NCI-H1930 (cell line): Measurements from ENCODE around the gene AQP5.
A peak's percentile ranks its signal among the peaks of the same experiment; 100 is the strongest.

Experiments
- DNase-seq, 2 experiments: peaks; one replicate each; lab custom pipeline; 2025; lab: John Stamatoyannopoulos, UW

The AQP5 gene

GRCh38 chr12:49932533-49933130, 29.0 kb upstream of the AQP5 start:
- DNase-seq, result no peak

DNA sequence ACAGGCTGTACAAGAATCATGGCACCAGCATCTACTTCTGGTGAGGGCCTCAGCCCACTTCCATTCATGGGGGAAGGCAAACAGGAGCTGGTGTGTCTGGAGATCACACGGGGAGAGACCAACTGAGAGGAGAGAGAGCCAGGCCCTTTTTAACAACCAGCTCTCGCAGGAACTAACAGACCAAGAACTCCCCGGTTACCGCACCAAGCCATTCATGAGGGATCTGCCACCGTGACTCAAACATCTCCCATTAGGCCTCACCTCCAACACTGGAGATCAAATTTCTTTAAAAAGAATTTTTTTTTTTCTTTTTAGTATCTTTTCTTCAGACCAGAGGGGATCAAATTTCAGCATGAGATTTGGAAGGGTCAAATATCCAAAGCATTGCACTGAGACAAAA, 27.9 kb upstream of the AQP5 start:
- no peak for DNase-seq

DNA sequence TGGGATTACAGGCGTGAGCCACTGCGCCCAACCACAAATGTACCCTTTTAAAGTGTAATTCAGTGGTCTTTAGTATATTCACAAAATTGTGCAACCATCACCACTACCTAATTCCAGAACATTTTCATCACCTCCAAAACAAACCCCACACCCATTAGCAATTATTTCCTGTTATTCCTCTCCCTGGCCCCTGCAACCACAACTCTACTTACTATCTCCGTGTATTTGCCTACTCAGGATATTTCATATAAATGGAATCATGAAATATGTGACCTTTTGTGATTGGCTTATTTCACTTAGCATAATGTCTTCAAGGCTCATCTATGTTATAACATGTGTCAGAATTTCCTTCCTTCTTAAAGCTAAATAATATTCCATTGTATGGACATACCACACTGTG, 27.2 kb upstream of the AQP5 start:
- no peak for DNase-seq

GRCh38 chr12:49936925-49937324, 24.7 kb upstream of the AQP5 start:
- no peak for DNase-seq

- no peak for DNase-seq
Measured at GRCh38 chr12:49937639-49938300, 23.9 kb upstream of the AQP5 start.

GRCh38 chr12:49939307-49939706, 22.4 kb upstream of the AQP5 start:
- no peak for DNase-seq

DNA sequence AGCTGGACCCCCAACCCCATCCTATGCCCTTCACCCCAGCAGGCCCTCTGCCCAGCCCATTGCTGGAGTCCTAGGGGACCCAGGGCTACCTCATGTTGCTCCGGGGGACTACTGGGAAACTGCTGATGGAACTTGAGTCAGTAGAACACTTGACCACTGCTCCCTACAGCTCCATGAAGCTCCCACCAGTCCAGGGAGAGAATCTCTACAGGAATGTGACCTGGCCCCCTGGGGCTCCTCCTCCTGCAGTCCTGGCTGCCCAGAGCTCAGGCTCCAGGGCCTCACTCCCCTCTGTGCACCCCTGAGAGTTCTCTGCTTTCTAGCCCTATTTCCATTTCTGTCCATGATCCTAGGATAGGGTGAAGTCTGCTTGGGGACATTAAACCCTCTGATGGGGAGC, 22.0 kb upstream of the AQP5 start:
- no peak for DNase-seq

DNA sequence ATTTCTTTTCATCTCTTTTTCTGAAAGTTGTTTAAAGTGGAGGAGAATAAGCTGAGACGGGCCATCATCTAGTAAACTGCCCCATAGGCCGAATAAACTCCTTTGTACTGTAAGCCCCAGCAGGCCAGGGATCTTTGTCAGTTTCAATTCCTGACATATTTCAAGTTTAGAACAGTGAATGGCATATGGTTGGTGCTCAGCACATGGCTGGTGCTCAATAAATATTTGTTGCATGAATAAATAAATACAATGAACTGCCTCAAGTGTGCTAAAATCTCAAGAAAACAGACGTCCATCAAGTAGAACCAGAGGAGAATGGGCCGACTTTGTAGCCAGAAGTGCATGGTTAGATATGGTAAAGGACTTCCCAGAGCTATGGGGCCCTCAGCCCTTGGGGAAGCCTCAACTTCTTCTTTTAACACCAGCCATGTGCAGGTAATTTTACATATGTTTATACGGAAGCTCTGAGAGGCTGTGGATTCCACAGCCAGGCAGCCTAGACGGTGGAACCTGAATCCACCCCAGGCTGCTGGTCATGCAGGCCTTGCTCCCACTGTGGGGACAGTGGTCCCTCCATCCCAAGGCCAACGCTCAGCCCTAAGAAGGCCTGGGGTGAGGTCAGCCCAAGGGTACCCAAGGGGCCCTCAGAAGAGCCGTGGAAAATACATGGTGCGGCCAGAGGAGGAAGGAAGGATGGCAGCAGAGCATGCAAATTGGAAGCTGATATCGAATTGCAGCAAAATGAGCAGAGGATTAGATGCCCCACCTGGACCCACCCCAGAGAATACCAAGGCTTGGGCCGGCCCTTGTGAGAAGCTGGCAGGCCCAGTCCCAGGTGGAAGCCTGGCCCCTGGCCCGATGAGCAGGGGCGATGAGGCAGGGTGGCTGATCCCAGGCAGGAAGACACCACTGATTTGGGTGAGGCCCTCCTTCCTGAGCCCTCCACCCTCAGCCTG, 19.8 kb upstream of the AQP5 start:
- DNase-seq, result no peak

GRCh38 chr12:49942512-49942893, 19.2 kb upstream of the AQP5 start:
- no peak for DNase-seq

DNA sequence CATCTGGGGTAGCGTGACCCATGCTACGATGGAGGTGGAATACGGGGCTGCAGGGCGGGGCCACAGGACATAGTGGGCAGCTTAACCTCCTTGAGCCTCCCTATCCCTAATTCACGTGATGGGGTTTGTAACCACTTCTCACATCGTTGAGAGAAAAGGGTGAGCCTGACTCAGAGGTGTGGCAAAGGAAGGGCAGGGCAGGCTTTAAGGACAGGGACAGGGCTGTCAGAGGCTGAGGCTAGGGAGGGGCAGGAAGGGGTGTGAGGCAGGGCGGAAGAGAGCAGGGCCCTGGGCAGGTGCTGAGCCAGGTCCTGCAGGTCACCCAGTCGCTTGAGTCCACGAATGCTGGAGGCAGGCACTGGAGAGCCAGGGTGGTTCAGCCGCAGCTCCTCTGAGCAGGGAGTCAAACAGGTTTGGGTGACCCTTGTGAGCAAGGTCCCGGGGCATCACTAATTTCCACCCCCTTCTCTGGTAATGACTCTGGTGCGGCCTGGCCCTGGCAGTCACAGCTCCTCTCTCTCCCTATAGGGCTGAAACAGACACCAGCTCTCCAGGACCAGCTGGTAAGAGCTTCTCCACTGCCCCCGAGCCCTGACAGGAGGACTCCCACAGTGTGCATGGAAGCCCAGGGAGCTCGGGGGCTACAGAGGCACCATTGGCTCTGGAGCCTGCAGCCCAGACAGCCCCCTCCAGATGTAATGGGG, 18.6 kb upstream of the AQP5 start:
- no peak for DNase-seq

DNA sequence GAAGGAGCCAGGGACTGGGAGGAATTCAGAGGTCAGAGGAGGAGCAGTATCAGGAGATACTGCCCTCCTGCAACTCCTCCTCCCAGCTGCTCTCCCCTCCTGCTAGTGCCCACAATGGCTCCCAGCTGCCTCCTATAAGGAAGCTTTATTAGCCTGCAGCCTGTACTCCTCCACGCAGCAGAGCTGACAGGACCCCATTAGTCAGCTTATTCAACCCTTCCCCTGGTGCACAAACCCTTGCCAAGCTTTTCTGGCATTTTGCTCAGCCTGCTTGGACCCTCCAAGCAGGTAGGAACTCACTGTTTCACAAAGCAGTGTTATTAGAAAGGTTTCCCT, 18.1 kb upstream of the AQP5 start:
- no peak for DNase-seq

DNA sequence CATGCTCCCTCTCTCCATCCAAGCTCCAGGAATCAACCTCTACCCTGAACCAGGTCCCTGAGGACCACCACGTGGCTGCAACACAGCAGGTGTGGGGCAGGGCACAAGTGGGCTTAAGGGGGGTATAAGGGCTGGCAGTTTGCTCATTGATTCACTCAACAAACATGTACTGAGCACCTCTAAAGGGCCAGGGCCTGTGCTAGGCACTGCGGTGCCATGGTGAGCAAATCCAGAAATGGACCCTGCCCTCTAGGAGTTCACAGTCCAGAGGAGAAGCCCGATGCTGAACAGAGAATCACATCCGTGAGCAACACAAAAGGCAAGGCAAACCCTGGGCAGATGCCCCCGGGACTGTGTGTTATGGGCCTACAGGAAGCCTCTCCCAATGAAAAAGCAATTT, 17.6 kb upstream of the AQP5 start:
- no peak for DNase-seq

DNA sequence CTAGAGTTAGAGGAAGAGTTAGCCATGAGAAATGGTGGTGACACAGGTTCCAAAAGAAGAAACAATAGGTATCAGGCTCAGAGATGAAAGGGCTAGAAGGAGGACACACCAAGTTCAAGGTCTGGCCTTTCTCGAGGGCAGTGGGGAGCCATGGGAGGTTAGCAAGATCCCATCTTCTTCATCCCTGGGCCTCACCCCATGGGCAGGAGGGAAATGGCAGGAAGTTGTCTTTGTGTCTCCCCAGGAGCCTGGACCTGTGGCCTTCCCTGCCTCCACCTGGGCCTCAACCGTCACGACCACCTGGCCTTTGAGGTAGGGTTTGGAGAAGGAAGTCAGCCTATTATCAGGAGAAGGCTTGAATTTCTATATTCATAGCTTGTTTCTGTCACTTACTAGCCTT, 17.0 kb upstream of the AQP5 start:
- no peak for DNase-seq

DNA sequence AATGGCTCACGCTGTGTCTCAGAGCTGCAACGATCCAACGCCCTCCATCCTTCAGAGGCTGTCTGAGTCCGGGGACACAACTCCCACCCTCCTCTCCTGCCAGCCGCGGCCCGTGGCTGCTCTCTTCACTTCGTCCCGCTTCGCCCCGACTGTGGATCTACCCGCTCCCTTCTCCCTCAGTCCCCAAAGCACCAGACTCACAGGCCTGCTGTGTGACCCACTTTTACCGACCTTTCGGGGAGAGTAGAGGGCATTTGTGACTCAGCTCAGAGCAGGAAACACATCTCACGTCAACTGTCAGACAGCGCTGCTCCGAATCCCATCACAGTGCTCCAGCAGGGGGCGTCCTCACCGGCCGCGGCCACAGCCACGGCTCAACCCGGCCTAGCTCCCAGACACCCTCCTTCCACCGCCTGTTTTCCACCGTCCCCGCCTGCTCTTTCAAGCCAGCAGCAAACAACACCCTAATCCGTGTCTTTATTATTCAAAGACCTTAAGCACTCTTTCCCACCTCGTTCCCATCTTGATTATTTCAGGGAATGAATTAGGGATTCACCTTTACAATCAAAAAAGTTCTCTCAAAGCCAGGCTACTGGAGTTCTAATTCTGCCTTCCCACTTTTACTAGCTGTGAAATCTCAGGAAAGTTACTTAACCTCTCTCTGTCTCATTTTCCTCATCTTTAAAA, 16.1 kb upstream of the AQP5 start:
- peak; percentile 54 to 72 for DNase-seq

- no peak for DNase-seq
Measured at GRCh38 chr12:49946086-49946485, 15.6 kb upstream of the AQP5 start.

DNA sequence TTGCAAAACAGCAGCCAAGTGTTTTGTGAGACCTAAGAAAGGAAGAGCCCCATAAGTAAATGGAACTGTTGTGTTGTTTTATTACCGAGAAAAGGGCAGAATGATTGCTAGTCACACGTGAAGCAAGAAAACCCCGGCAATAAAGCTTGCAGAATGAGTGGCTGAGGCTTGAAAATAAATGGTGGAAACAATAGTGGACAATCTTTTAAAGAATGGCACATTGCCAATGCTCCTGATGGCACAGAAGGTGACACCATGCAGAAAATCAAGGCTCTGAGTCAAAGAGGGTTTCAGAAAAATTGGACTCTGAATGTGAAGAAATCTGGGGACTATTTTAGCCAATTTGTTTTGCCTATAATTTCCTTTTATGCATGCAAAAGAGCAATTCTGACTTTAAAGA, 15.2 kb upstream of the AQP5 start:
- no peak for DNase-seq

- DNase-seq, result no peak
Measured at GRCh38 chr12:49947593-49948226, 14.0 kb upstream of the AQP5 start.

DNA sequence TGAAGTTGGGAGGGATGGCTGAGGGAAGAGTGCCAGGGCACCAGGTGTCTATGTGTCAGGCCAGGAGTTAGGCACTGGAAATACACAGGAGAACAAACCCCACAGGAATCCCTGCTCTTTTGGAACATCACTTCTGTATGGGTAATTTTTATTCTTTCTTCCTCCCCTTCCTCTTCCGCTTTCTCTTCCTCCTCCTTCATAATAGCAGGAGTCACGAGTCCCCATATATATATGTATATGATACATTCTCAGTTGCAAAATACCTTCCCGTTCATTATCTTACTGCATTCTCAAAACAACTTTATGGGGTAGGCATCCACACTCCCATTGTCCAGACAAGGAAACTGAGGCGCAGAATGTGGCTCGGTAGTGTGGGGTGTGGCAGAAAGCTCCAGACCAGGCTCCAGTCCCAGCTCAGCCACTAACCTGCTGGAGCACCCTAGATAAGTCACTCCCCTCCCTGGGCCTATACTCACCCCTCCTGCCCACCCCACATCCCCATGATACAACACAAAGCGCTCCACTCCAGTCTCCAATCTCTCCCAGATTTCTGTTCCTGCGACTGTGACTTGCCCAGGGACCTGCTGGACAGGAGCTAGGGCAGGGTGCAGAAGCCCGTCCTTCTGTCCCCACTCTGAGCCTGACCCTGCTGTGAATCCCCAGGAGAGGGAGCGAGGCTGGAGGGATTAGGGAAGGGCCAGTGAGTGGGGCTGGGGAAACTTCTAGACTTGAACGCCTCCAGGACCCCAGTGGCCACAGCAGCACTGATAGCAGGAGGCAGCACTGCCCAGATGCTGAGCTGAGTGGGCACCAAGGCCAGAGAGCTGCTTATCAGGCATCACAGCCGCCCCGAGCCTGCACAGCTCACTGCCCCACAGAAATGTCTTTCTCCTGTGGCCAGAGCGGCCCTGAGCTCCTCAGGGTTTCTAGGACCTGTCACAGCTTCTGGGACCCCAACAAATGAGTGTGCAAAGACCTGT, 12.5 kb upstream of the AQP5 start:
- no peak for DNase-seq

DNA sequence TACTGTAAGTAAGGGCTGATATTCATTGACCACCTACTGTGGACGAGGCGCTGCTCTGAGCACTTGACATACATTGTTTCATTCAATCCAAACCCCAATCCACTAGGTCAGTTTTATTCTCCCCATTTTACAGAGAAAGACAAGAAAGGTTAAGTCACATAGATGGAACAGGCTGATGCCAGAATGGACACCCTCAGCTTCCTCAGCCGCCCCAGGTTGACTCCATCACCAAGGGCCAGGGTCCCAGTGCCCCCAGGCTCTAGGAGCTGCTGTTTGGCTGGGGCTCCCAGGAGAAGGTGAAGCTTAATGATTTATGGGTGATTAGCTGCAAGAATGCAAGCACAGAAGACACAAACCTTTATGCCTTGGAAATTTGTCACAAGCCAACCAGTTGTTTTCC, 11.8 kb upstream of the AQP5 start:
- DNase-seq, result no peak
